Calu3 (cell line): ENCODE measurements around the gene CDK14. TPM values are rescaled to one million over a fixed set of nuclear protein-coding genes. Genes with fewer than 3 reads are reported as not detected.

Experiments used
- BruUV-seq: library from RNA; stranded (reverse); fragments of 400-500 nt; replicated peaks from 2 replicates; lab custom pipeline; 2021; lab: Mats Ljungman, UMichigan
- CTCF ChIA-PET: fragments of 300-600 bp; sonication (Branson Sonifier 250); formaldehyde crosslinking; loops from one replicate; lab custom pipeline; 2022; ENCODE audit warnings: antibody characterized with exemption; lab: Charles Lee
- DNase-seq: peaks from one replicate; pipeline ENCODE4 v3.0.0; 2022
- H3K27ac Mint-ChIP-seq: one replicate; pipeline ENCODE4 v1.8.0; 2022; ENCODE audit warnings: mixed read lengths; ENCODE audit not compliant: unreplicated experiment
- H3K27me3 Mint-ChIP-seq: one replicate; pipeline ENCODE4 v1.8.0; 2022; ENCODE audit warnings: mixed read lengths; ENCODE audit not compliant: unreplicated experiment
- H3K36me3 Mint-ChIP-seq: one replicate; pipeline ENCODE4 v1.8.0; 2022; ENCODE audit warnings: mild to moderate bottlenecking, moderate library complexity, mixed read lengths; ENCODE audit not compliant: insufficient read depth, unreplicated experiment
- H3K4me1 Mint-ChIP-seq: one replicate; pipeline ENCODE4 v1.8.0; 2022; ENCODE audit warnings: mild to moderate bottlenecking, low read depth, mixed read lengths; ENCODE audit not compliant: unreplicated experiment
- H3K4me3 Mint-ChIP-seq: one replicate; pipeline ENCODE4 v1.8.0; 2022; ENCODE audit warnings: mild to moderate bottlenecking, low read depth, moderate library complexity, mixed read lengths; ENCODE audit not compliant: unreplicated experiment
- H3K9me3 Mint-ChIP-seq: one replicate; pipeline ENCODE4 v1.8.0; 2022; ENCODE audit warnings: low read depth, mixed read lengths; ENCODE audit not compliant: unreplicated experiment
- intact Hi-C: fragments of 100-400 bp; cut with micrococcal nuclease; formaldehyde crosslinking; loops from one replicate; pipeline ENCODE4 v1.10.0; 2022; ENCODE audit not compliant: unreplicated experiment
- total RNA-seq: library from RNA; stranded (reverse); gene quantifications from 2 replicates; pipeline ENCODE4 v1.2.3, GENCODE V29; 2022
- TF ChIP-seq, protein P1 (sequence below): fragments of 200-600 bp; IDR thresholded peaks from one replicate; pipeline ENCODE4 v1.8.0; 2022; ENCODE audit warnings: antibody characterized with exemption; ENCODE audit not compliant: unreplicated experiment

CDK14 gene
- total RNA-seq, 1 experiment from 2014 or later: 29.4 TPM

DNA sequence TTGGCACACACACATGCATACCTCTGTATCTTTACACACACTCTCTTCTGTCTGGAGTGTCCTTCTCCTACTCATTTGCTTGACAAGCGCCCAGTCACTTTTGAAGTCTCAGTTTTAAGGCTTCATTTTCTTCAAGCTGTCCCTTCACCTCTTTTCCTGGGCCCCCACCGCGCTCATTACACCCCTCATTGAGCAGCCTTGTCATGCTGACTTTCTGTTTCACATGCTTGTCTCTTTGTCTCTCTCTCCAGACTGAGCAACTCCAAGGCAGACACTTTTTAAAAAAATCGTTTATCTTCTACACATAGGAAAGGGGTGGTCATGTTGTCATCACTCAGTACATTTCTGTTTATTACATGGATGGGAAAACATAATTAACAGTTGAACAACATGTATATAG lies 442.9 kb downstream of the CDK14 start:
- no peak for DNase-seq
- H3K27ac Mint-ChIP-seq: no peak overlapping the region
- H3K27me3 Mint-ChIP-seq: no peaks in the 10 kb centered on the region
- BruUV-seq: no TSS peak
- TF ChIP-seq, protein P1, sequence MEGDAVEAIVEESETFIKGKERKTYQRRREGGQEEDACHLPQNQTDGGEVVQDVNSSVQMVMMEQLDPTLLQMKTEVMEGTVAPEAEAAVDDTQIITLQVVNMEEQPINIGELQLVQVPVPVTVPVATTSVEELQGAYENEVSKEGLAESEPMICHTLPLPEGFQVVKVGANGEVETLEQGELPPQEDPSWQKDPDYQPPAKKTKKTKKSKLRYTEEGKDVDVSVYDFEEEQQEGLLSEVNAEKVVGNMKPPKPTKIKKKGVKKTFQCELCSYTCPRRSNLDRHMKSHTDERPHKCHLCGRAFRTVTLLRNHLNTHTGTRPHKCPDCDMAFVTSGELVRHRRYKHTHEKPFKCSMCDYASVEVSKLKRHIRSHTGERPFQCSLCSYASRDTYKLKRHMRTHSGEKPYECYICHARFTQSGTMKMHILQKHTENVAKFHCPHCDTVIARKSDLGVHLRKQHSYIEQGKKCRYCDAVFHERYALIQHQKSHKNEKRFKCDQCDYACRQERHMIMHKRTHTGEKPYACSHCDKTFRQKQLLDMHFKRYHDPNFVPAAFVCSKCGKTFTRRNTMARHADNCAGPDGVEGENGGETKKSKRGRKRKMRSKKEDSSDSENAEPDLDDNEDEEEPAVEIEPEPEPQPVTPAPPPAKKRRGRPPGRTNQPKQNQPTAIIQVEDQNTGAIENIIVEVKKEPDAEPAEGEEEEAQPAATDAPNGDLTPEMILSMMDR: no peak
- CTCF ChIA-PET: no interaction called here
- H3K36me3 Mint-ChIP-seq: no peaks in the 10 kb centered on the region
- H3K4me3 Mint-ChIP-seq: no peak overlapping the region
- no peaks in the 10 kb centered on the region for H3K9me3 Mint-ChIP-seq
- intact Hi-C loops: no loop called here
- H3K4me1 Mint-ChIP-seq: no peaks in the 10 kb centered on the region

- BruUV-seq: no TSS peak
- H3K9me3 Mint-ChIP-seq: no peaks in the 10 kb centered on the region
- CTCF ChIA-PET: interaction anchor here (0.6 kb wide), 1 partner anchor 11 kb away, joined by 3 read pairs; no protein-coding TSS in a partner anchor
- no peak overlapping the region for H3K4me3 Mint-ChIP-seq
- intact Hi-C loops: no loop called here
- no peak overlapping the region for H3K27ac Mint-ChIP-seq
- DNase-seq: no peak
- H3K27me3 Mint-ChIP-seq: no peaks in the 10 kb centered on the region
- TF ChIP-seq, protein P1: no peak
- H3K36me3 Mint-ChIP-seq: no peaks in the 10 kb centered on the region
- H3K4me1 Mint-ChIP-seq: no peaks in the 10 kb centered on the region
Observed at GRCh38 chr7:91041141-91041540, 445.0 kb downstream of the CDK14 start.

GRCh38 chr7:91041901-91042484 lies 445.9 kb downstream of the CDK14 start:
- BruUV-seq: no TSS peak
- Mint-ChIP-seq H3K4me1 (no peaks in the 10 kb centered on the region), H3K4me3 (no peak overlapping the region), H3K27me3 (no peaks in the 10 kb centered on the region), H3K9me3 (no peaks in the 10 kb centered on the region), H3K36me3 (no peaks in the 10 kb centered on the region), H3K27ac (no peak overlapping the region)
- TF ChIP-seq, protein P1: no peak
- intact Hi-C loops: no loop called here
- CTCF ChIA-PET: interaction anchor here (0.7 kb wide), 1 partner anchor 41 kb away, joined by 3 read pairs; no protein-coding TSS in a partner anchor
- no peak for DNase-seq

DNA sequence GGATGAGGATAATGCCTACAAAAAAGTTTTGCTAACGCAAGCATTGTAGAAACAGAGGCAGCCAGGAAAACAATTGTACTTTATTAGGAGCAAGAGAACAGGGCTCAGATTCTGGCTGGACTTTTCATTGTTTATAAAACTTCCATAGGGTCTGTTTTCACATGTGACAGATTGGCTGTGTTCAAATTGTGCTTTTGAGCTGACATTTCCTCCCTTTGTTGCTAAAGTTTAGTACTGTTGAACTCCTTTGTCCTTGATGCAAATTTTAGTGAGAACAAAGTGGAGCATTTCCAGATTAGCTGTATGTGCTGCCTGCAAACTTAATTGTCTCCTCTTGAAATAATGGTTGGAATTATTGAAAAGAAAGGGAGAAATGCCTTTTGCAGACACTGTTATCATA lies 447.1 kb downstream of the CDK14 start:
- intact Hi-C loops: no loop called here
- no peaks in the 10 kb centered on the region for H3K36me3 Mint-ChIP-seq
- TF ChIP-seq, protein P1: no peak
- H3K9me3 Mint-ChIP-seq: no peaks in the 10 kb centered on the region
- no peaks in the 10 kb centered on the region for H3K27me3 Mint-ChIP-seq
- BruUV-seq: no TSS peak
- no peak overlapping the region for H3K4me3 Mint-ChIP-seq
- H3K4me1 Mint-ChIP-seq: no peaks in the 10 kb centered on the region
- no peak for DNase-seq
- no peak overlapping the region for H3K27ac Mint-ChIP-seq
- CTCF ChIA-PET: no interaction called here
